GM18868 (cell line): ENCODE measurements around the gene PEG3.
"Not testable (repeated sequence)": the region's sequence is repeated elsewhere in the genome, so short reads cannot be mapped to it uniquely, and the experiment has no call there.

Experiments used
- ATAC-seq: cut with Tn5 transposase; IDR thresholded peaks from one replicate; pipeline ENCODE4 v1.9.1; 2021; ENCODE audit warnings: mild to moderate bottlenecking, moderate library complexity; ENCODE audit not compliant: unreplicated experiment

Gene PEG3

GRCh38 chr19:56840451-56841192 lies at the start of gene PEG3, which contains the start of gene ZIM2:
PEG3 (minus strand) TSS chr19:56840726; CDS start chr19:56824655, 16,071 bp downstream.
ZIM2 (minus strand) TSS chr19:56840726; CDS start chr19:56824277, 16,449 bp downstream.
- no peak for ATAC-seq

- no peak for ATAC-seq
Measured at GRCh38 chr19:56885173-56885985, 44.9 kb upstream of the PEG3 start.

- ATAC-seq: no peak
Measured at GRCh38 chr19:56884441-56884840, 43.9 kb upstream of the PEG3 start.

GRCh38 chr19:56880592-56881190 lies 40.2 kb upstream of the PEG3 start:
- no peak for ATAC-seq

GRCh38 chr19:56877069-56877715 lies 36.7 kb upstream of the PEG3 start:
- ATAC-seq: no peak

GRCh38 chr19:56875717-56876116 lies 35.2 kb upstream of the PEG3 start:
- no peak for ATAC-seq

GRCh38 chr19:56874530-56874929 lies 34.0 kb upstream of the PEG3 start:
- no peak for ATAC-seq

GRCh38 chr19:56873493-56873892 lies 33.0 kb upstream of the PEG3 start:
- ATAC-seq: no peak

- ATAC-seq: no peak
Measured at GRCh38 chr19:56869886-56870285, 29.4 kb upstream of the PEG3 start.

GRCh38 chr19:56868446-56868845 lies 27.9 kb upstream of the PEG3 start:
- ATAC-seq: no peak

GRCh38 chr19:56866538-56866937 lies 26.0 kb upstream of the PEG3 start:
- ATAC-seq: no peak

GRCh38 chr19:56864443-56865125 lies 24.1 kb upstream of the PEG3 start:
- no peak for ATAC-seq

- no peak for ATAC-seq
Measured at GRCh38 chr19:56862741-56863140, 22.2 kb upstream of the PEG3 start.

- ATAC-seq: not testable (repeated sequence)
Measured at GRCh38 chr19:56860409-56860808, 19.9 kb upstream of the PEG3 start.

- ATAC-seq: no peak
Measured at GRCh38 chr19:56858026-56858425, 17.5 kb upstream of the PEG3 start.

GRCh38 chr19:56856822-56857221 lies 16.3 kb upstream of the PEG3 start:
- ATAC-seq: no peak

- not testable (repeated sequence) for ATAC-seq
Measured at GRCh38 chr19:56852361-56852760, 11.8 kb upstream of the PEG3 start.

- no peak for ATAC-seq
Measured at GRCh38 chr19:56848166-56848565, 7.6 kb upstream of the PEG3 start.

- no peak for ATAC-seq
Measured at GRCh38 chr19:56842412-56842811, 1.9 kb upstream of the PEG3 start.

- no peak for ATAC-seq
Measured at GRCh38 chr19:56841193-56841543, 642 bp upstream of the PEG3 start.
